ENCODE data around the gene GGNBP2.

DNA sequence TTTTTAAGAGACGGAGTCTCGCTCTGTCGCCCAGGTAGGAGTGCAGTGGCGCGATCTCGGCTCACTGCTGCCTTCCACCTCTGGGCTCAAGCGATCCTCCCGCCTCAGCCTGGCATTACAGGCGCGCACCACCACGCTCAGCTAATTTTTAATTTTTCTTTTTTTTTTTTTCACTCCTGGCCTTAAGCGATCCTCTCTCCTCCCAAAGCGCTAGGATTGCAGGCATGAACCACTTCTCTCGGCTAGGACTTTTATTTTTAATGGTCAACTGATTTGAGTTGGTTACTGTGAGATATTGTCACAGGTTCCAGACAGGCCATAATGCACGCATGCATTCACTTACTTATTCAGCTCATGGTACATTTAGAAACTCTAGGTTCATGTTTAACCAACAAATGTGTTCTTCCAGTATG lies 9.0 kb upstream of the GGNBP2 start:
- TF ChIP-seq, protein P1, sequence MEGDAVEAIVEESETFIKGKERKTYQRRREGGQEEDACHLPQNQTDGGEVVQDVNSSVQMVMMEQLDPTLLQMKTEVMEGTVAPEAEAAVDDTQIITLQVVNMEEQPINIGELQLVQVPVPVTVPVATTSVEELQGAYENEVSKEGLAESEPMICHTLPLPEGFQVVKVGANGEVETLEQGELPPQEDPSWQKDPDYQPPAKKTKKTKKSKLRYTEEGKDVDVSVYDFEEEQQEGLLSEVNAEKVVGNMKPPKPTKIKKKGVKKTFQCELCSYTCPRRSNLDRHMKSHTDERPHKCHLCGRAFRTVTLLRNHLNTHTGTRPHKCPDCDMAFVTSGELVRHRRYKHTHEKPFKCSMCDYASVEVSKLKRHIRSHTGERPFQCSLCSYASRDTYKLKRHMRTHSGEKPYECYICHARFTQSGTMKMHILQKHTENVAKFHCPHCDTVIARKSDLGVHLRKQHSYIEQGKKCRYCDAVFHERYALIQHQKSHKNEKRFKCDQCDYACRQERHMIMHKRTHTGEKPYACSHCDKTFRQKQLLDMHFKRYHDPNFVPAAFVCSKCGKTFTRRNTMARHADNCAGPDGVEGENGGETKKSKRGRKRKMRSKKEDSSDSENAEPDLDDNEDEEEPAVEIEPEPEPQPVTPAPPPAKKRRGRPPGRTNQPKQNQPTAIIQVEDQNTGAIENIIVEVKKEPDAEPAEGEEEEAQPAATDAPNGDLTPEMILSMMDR (IDR thresholded peaks at IDR 0.05) = peak in 1 of 6 experiments; percentile 17
- TF ChIP-seq POLR2A (IDR thresholded peaks at IDR 0.05) = no peak
